Activated T-helper 17 cell treated with anti-CD3 and anti-CD28 coated beads, Interleukin-2, amount 50 U/mL, for 72 hours (primary cell): ENCODE measurements around the gene USP10. TPM values are rescaled to one million over a fixed set of nuclear protein-coding genes. Genes with fewer than 3 reads are reported as not detected.

Experiments used
- ATAC-seq: fragments of 150-1000 bp; cut with Tn5 transposase; replicated peaks from 2 replicates; pipeline ENCODE4 v1.10.0; 2021; ENCODE audit warnings: mild to moderate bottlenecking, moderate library complexity
- H3K27ac Mint-ChIP-seq: one replicate; pipeline ENCODE4 v1.8.0; 2022; ENCODE audit warnings: mixed read lengths
- H3K27me3 Mint-ChIP-seq: one replicate; pipeline ENCODE4 v1.8.0; 2022; ENCODE audit warnings: mixed read lengths
- H3K36me3 Mint-ChIP-seq: one replicate; pipeline ENCODE4 v1.8.0; 2022; ENCODE audit warnings: low read depth, mild to moderate bottlenecking, mixed read lengths
- H3K4me1 Mint-ChIP-seq: one replicate; pipeline ENCODE4 v1.8.0; 2022; ENCODE audit warnings: mixed read lengths
- H3K4me3 Mint-ChIP-seq: one replicate; pipeline ENCODE4 v1.8.0; 2022; ENCODE audit warnings: mild to moderate bottlenecking, mixed read lengths
- H3K9me3 Mint-ChIP-seq: one replicate; pipeline ENCODE4 v1.8.0; 2022; ENCODE audit warnings: mixed read lengths
- total RNA-seq, 2 donors: library from RNA; stranded (reverse); gene quantifications; one replicate each; pipeline ENCODE4 v1.2.3, GENCODE V29; 2022

USP10 gene
- total RNA-seq, 2 donors from 2014 or later, result 93.4 to 127 TPM

DNA sequence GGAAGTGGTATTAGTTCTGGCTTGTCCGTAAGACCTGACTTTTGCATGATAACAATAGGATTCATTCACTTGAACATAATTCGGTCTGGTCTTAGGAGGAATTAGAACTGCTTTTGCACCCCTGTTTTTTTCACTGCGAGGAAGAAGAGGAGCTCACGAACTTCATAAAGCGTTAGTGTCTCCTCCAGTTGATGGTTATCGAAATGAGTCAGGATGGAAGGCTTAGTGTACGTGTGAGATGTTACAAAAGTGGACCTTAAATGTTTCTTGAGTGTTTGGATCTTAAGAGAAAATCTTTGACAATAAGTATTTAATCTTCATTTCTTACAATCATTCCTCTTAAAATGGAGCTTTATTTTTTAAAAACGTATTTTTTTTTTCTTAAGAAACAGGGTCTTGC, 52.8 kb downstream of the USP10 start:
- peak; percentile 53 for ATAC-seq
- Mint-ChIP-seq H3K4me1 (peaks cover 58% of the 10 kb centered on the region), H3K4me3 (peak overlapping the region; percentile 77), H3K27me3 (no peaks in the 10 kb centered on the region), H3K36me3 (peaks cover 58% of the 10 kb centered on the region), H3K9me3 (no peaks in the 10 kb centered on the region), H3K27ac (peak overlapping the region; percentile 75)

DNA sequence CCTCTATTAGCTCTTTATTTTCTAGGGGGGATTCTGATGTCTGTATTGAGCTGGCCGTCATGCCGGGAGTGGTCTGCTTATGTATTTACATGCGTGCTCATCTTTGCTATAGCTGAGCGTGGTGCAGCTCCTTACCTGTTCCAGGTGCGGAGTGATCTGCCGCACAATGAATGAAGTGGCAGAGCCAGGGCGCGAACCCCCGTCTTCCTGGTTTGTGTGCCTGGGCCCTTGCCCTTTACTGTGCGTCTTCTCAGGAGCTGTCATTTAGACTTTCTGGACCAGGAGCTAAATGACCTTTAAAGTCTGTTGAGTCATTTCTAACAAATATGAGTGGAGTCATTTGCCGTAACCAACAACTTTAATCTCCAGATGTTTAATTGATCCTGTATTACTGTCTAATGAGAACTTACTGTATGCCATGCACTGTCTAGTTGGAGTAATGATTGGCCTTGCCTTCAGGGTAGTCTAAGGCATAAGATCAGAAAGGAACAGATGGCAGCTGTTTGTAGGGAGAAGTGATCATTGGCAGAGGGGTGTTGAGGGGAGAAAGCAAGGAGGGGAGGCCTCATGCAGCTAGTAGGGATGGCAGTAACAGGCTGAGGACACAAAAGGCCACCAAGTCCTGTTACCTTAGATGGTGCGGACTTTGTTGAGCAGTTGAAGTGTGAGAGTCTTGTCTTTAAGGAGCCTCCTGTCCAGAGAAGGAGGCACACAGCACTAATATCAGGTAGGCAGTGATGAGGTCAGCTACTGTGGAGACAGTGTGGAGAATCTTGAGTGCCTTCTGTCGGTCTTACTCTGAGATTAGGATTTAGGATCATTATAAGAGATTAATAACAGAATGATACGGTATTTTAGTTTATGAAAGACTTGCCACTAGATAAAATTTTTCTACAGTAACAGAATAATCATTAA, 53.9 kb downstream of the USP10 start:
- H3K4me1 Mint-ChIP-seq, result peaks cover 68% of the 10 kb centered on the region
- peak overlapping the region; percentile 61 for H3K4me3 Mint-ChIP-seq

GRCh38 chr16:84754353-84754856, 54.6 kb downstream of the USP10 start:
- H3K36me3 Mint-ChIP-seq, result peaks cover 65% of the 10 kb centered on the region
- no peaks in the 10 kb centered on the region for H3K9me3 Mint-ChIP-seq
- peak overlapping the region; percentile 85 for H3K27ac Mint-ChIP-seq
- peaks cover 76% of the 10 kb centered on the region for H3K4me1 Mint-ChIP-seq
- H3K27me3 Mint-ChIP-seq, result no peaks in the 10 kb centered on the region
- peak overlapping the region; percentile 61 for H3K4me3 Mint-ChIP-seq
- ATAC-seq, result peak; percentile 72

More for the DNA sequence above, 53.9 kb downstream of the USP10 start:
- no peaks in the 10 kb centered on the region for H3K27me3 Mint-ChIP-seq
- ATAC-seq, result peak; percentile 19
- H3K27ac Mint-ChIP-seq, result peak overlapping the region; percentile 85
- H3K9me3 Mint-ChIP-seq, result no peaks in the 10 kb centered on the region
- H3K36me3 Mint-ChIP-seq, result peaks cover 63% of the 10 kb centered on the region

- Mint-ChIP-seq H3K9me3 (no peaks in the 10 kb centered on the region), H3K4me3 (peak overlapping the region; percentile 61), H3K36me3 (peaks cover 66% of the 10 kb centered on the region), H3K4me1 (peaks cover 79% of the 10 kb centered on the region), H3K27me3 (no peaks in the 10 kb centered on the region), H3K27ac (peak overlapping the region; percentile 85)
- no peak for ATAC-seq
Observed at GRCh38 chr16:84754956-84755672, 55.3 kb downstream of the USP10 start.

DNA sequence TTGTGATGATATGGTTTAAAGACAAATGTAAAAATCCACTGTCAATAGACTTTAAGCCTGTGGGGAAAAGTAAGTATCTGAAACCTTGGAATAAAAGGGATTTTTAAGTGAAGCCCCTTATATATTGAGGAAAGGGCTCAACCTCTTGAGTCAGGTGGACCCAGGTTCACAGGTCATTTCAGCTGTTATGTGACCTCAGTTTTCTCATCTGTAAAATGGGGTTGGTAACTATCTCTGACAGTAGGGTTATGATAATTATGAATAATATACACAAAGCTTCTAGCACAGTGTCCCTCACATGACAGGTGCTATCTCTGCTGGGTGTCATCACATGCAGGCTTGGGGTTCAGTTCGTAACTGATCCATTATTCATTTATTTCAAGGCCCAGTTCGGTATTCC, 57.0 kb downstream of the USP10 start:
- Mint-ChIP-seq H3K4me1 (peaks cover 82% of the 10 kb centered on the region), H3K36me3 (peaks cover 75% of the 10 kb centered on the region)
- no peak for ATAC-seq

GRCh38 chr16:84758627-84759026, 58.8 kb downstream of the USP10 start:
- Mint-ChIP-seq H3K27ac (peak overlapping the region; percentile 64), H3K4me1 (peaks cover 69% of the 10 kb centered on the region), H3K9me3 (no peaks in the 10 kb centered on the region), H3K4me3 (peak overlapping the region; percentile 61), H3K36me3 (peaks cover 79% of the 10 kb centered on the region), H3K27me3 (no peaks in the 10 kb centered on the region)
- no peak for ATAC-seq

More for the DNA sequence above, 57.0 kb downstream of the USP10 start:
- Mint-ChIP-seq H3K27ac (no peak overlapping the region), H3K9me3 (no peaks in the 10 kb centered on the region), H3K4me3 (no peak overlapping the region), H3K27me3 (no peaks in the 10 kb centered on the region)

GRCh38 chr16:84759061-84759460, 59.3 kb downstream of the USP10 start:
- Mint-ChIP-seq H3K27ac (peak overlapping the region; percentile 64), H3K4me1 (peaks cover 69% of the 10 kb centered on the region), H3K27me3 (no peaks in the 10 kb centered on the region), H3K4me3 (peak overlapping the region; percentile 61), H3K36me3 (peaks cover 81% of the 10 kb centered on the region), H3K9me3 (no peaks in the 10 kb centered on the region)
- ATAC-seq, result peak; percentile 31

DNA sequence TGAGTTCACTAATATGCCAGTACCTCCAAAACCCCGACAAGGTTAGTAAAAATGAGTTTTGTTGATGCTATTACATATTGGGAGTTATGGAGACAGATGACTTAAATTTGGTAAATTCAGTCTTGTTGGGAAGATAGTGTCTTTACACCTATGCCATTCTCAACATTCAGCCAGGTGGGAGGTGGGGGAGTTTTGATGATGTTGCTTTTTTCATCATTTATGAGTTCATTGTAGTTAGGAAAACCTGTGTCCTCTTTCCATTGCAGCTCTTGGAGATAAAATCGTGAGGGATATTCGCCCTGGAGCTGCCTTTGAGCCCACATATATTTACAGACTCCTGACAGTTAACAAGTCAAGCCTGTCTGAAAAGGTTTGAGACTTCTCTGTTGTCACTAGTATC, 60.1 kb downstream of the USP10 start:
- ATAC-seq, result no peak
- Mint-ChIP-seq H3K4me1 (peaks cover 68% of the 10 kb centered on the region), H3K4me3 (peak overlapping the region; percentile 61), H3K27me3 (no peaks in the 10 kb centered on the region), H3K9me3 (no peaks in the 10 kb centered on the region), H3K36me3 (peaks cover 81% of the 10 kb centered on the region), H3K27ac (no peak overlapping the region)

GRCh38 chr16:84761448-84762368, 61.9 kb downstream of the USP10 start:
- no peak for ATAC-seq
- peaks cover 66% of the 10 kb centered on the region for H3K4me1 Mint-ChIP-seq
- H3K4me3 Mint-ChIP-seq, result no peak overlapping the region
- H3K36me3 Mint-ChIP-seq, result peaks cover 87% of the 10 kb centered on the region
- H3K27me3 Mint-ChIP-seq, result no peaks in the 10 kb centered on the region
- no peaks in the 10 kb centered on the region for H3K9me3 Mint-ChIP-seq
- no peak overlapping the region for H3K27ac Mint-ChIP-seq

DNA sequence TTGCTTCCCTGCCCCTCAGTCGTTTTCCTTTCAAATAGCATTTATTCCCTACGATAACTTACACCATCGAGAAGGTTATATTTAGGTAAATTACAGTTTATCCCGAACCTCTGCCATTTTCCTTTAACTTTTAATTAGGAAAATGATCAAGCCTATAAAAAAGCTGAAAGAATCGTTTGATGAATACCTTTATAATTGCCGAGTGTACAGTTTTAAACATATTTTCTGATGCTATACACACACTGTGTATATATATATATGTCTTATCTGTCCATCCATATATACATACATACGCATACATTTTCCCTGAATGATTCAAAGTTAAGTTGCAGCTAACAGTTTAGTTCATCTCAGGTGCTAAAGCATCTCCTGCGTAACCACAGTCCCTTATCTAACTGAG, 63.4 kb downstream of the USP10 start:
- H3K9me3 Mint-ChIP-seq, result no peaks in the 10 kb centered on the region
- no peak for ATAC-seq
- H3K4me1 Mint-ChIP-seq, result peaks cover 64% of the 10 kb centered on the region
- no peak overlapping the region for H3K4me3 Mint-ChIP-seq
- no peaks in the 10 kb centered on the region for H3K27me3 Mint-ChIP-seq
- H3K36me3 Mint-ChIP-seq, result peaks cover 99% of the 10 kb centered on the region
- H3K27ac Mint-ChIP-seq, result no peak overlapping the region

- Mint-ChIP-seq H3K36me3 (peaks cover 99% of the 10 kb centered on the region), H3K27me3 (no peaks in the 10 kb centered on the region), H3K27ac (no peak overlapping the region), H3K4me3 (no peak overlapping the region), H3K9me3 (no peaks in the 10 kb centered on the region), H3K4me1 (peaks cover 63% of the 10 kb centered on the region)
- ATAC-seq, result no peak
Observed at GRCh38 chr16:84763629-84764028, 63.8 kb downstream of the USP10 start.

DNA sequence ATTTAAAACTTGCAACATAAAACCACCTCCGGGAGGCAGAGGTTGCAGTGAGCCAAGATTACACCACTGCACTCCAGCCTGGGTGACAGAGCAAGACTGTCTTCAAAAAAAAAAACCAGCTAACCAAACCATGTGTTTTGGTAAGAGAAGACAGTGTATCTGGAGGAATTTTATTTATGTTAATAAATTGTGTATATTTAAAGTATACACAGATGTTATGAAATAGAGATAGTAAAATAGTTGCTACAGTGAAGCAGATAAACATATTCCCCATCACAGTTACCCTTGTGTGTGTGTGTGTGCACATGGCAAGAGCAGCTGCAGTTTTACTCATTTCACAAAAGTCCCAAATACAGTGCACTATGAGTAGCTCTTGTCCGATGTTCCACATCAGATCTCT, 65.2 kb downstream of the USP10 start:
- Mint-ChIP-seq H3K9me3 (no peaks in the 10 kb centered on the region), H3K27me3 (no peaks in the 10 kb centered on the region), H3K4me1 (peaks cover 66% of the 10 kb centered on the region), H3K27ac (no peak overlapping the region), H3K4me3 (peak overlapping the region; percentile 82), H3K36me3 (peaks cover 99% of the 10 kb centered on the region)
- peak; percentile 19 for ATAC-seq

DNA sequence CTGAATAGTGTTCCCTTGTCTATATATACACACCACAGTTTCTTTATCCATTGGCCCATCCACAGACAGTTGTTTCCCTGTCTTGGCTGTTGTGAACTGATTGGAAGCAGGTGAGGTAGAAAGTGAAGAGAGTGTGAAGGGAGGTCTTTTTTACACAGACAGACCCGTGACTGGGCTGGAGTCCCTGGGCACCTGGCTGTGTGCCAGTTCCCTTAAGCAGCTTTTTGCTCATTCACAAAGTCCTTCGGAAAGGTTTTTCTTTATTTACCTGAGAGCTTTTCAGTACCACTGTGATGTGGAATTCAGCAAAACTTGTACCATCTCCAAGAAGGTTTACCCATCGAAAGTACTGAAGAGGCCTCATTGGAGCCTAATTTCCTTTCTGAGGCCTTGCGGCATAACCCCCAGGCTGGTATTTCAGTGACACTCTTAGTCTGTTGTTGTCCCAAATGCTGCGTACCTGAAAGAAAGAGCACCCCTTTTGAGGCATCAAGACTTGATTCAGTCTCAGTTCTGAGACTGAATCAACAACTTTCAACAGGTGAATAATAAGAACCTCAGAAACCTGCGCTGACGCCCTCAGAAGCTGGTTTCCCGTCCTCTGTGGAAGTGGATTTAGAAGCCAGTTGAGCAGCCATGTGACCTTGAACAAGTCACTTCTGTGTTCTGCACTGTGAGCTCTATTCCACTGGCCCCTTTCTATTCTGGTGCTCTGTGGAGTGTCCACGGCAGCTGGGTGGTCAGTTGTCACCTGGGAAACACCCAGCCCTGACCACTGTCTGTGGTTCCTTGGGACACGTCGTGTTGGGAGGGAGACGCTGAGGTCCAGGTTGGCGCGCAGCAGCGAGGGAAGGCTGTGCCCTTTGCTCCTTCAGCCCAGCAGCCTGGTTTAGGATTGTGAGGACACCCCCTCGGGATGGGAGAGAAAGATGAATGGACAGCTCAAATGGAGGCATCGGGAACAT, 66.1 kb downstream of the USP10 start:
- peak; percentile 89 for ATAC-seq
- Mint-ChIP-seq H3K27ac (peak overlapping the region; percentile 86), H3K36me3 (peaks cover 99% of the 10 kb centered on the region), H3K9me3 (no peaks in the 10 kb centered on the region), H3K4me1 (peaks cover 59% of the 10 kb centered on the region), H3K27me3 (no peaks in the 10 kb centered on the region), H3K4me3 (peak overlapping the region; percentile 82)
